Measurements from ENCODE around the gene KLHL15.
A peak's percentile ranks its signal among the peaks of the same experiment; 100 is the strongest.
"Not testable (repeated sequence)": the region's sequence is repeated elsewhere in the genome, so short reads cannot be mapped to it uniquely, and the experiment has no call there.

KLHL15 gene

DNA sequence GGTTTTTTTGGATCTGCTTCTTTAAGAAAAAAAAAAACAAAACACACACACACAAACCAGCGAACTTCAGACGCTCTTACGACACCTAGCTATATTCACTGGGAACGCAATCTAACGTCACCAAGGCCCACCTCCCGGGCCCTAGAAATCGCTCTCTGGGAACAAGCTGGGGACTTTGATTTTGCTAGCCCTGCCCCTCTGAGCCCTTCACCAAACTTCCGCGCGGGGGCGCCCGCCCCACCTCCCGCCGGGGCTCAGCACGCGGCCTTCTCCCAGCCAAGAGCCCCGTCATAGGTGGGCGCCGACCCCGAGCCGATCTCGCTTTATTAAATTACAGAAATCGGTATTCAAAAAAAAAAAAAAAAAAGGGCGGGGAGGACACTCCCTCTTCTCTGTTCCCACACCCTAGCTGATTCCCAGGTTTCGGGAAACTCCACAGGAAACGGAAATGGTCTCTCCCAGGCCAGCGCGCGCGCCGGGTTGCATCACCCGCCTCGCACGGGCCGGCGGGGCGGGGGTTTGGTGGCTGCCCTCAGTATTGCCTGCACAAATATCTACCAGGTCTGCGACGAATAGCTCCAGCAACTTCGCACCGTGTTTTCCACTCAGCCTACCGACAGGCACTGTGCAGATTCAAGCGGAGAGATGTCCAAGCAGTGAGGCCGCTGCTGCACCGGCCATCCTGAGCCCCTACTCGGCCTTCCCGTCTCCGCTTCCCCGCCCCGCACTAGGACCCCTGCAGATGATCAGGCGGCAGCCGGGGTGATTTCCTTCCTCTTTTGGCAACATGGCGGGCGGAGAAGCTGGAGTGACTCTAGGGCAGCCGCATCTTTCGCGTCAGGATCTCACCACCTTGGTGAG is 27.4 kb upstream of the KLHL15 start, which contains the start of gene EIF2S3:
Gene EIF2S3, plus strand, starts transcription at position 775 of the 861 bp plus-strand sequence. Its CDS starts 13 bp downstream, at position 788.
- H3K36me3 ChIP-seq (ENCODE audit: control insufficient read depth, insufficient read depth, low read length): no peaks in the 10 kb centered on the region
- H3K9ac ChIP-seq: no peak within 1 kb of the TSS
- TF ChIP-seq, protein P1, sequence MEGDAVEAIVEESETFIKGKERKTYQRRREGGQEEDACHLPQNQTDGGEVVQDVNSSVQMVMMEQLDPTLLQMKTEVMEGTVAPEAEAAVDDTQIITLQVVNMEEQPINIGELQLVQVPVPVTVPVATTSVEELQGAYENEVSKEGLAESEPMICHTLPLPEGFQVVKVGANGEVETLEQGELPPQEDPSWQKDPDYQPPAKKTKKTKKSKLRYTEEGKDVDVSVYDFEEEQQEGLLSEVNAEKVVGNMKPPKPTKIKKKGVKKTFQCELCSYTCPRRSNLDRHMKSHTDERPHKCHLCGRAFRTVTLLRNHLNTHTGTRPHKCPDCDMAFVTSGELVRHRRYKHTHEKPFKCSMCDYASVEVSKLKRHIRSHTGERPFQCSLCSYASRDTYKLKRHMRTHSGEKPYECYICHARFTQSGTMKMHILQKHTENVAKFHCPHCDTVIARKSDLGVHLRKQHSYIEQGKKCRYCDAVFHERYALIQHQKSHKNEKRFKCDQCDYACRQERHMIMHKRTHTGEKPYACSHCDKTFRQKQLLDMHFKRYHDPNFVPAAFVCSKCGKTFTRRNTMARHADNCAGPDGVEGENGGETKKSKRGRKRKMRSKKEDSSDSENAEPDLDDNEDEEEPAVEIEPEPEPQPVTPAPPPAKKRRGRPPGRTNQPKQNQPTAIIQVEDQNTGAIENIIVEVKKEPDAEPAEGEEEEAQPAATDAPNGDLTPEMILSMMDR (IDR thresholded peaks at IDR 0.05): peak; percentile 61
- H3K4me1 ChIP-seq: no peaks in the 10 kb centered on the region
- no peaks in the 10 kb centered on the region for H3K9me3 ChIP-seq (ENCODE audit: control insufficient read depth, low read length)
- H3K27ac ChIP-seq: peak within 1 kb of the TSS; percentile 94
- no peaks in the 10 kb centered on the region for H3K27me3 ChIP-seq (ENCODE audit: control insufficient read depth, insufficient read depth, low read length)
- peak within 1 kb of the TSS; percentile 81 for H3K4me2 ChIP-seq (ENCODE audit: low read length)
- peak within 1 kb of the TSS; percentile 89 for H2AFZ ChIP-seq
- peak within 1 kb of the TSS; percentile 83 for H3K4me3 ChIP-seq (ENCODE audit: low read depth, low read length)
- H3K79me2 ChIP-seq: peaks cover 4% of the 10 kb centered on the region

DNA sequence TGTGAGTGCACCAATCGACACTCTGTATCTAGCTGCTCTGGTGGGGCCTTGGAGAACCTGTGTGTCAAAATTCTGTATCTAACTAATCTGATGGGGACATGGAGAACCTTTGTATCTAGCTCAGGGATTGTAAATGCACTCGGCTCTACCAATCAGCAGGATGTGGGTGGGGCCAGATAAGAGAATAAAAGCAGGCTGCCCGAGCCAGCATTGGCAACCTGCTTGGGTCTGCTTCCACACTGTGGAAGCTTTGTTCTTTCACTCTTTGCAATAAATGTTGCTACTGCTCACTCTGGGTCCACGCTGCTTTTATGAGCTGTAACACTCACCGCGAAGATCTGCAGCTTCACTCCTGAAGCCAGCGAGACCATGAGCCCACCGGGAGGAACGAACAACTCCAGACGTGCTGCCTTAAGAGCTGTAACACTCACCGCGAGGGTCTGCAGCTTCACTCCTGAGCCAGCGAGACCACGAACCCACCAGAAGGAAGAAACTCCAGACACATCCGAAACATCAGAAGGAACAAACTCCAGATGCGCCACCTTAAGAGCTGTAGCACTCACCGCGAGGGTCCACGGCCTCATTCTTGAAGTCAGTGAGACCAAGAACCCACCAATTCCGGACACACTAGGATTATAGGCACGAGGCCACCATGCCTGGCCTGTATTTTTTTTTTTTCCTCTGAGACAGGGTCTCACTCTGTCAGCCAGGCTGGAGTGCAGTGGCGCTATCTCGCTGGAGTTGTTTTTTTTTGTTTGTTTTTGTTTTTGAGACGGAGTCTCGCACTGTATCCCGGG is 23.7 kb upstream of the KLHL15 start:
- not testable (repeated sequence) for H3K36me3 ChIP-seq (ENCODE audit: control insufficient read depth, insufficient read depth, low read length); H3K79me2 ChIP-seq; H3K4me1 ChIP-seq; H3K9ac ChIP-seq; H3K27me3 ChIP-seq (ENCODE audit: control insufficient read depth, insufficient read depth, low read length); H3K4me3 ChIP-seq (ENCODE audit: low read depth, low read length); H2AFZ ChIP-seq; H3K27ac ChIP-seq; H3K4me2 ChIP-seq (ENCODE audit: low read length); H3K9me3 ChIP-seq (ENCODE audit: control insufficient read depth, low read length)

DNA sequence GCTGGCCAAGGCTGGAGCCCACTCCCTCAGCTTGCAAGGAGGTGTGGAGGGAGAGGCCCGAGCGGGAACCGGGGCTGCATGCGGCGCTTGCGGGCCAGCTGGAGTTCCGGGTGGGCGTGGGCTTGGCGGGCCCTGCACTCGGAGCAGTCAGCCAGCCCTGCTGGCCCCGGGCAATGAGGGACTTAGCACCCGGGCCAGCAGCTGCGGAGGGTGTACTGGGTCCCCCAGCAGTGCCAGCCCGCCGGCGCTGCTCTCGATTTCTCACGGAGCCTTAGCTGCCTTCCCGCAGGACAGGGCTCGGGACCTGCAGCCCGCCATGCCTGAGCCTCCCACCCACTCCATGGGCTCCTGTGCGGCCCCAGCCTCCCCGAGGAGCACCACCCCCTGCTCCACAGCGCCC is 22.7 kb upstream of the KLHL15 start:
- not testable (repeated sequence) for H3K36me3 ChIP-seq (ENCODE audit: control insufficient read depth, insufficient read depth, low read length); H3K79me2 ChIP-seq; H3K4me3 ChIP-seq (ENCODE audit: low read depth, low read length); H3K9ac ChIP-seq; H3K4me1 ChIP-seq; H2AFZ ChIP-seq; H3K4me2 ChIP-seq (ENCODE audit: low read length); H3K27me3 ChIP-seq (ENCODE audit: control insufficient read depth, insufficient read depth, low read length); H3K9me3 ChIP-seq (ENCODE audit: control insufficient read depth, low read length); H3K27ac ChIP-seq

DNA sequence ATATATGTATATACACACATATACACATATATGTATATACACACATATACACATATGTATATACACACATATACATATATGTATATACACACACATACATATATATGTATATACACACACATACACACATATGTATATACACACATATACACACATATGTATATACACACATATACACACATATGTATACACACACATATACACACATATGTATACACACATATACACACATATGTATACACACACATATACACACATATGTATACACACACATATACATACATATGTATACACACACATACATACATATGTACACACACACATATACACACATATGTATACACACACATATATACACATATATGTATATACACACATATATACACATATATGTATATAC is 19.1 kb upstream of the KLHL15 start:
- H3K27ac ChIP-seq; H3K9me3 ChIP-seq (ENCODE audit: control insufficient read depth, low read length); H3K79me2 ChIP-seq; H2AFZ ChIP-seq; H3K36me3 ChIP-seq (ENCODE audit: control insufficient read depth, insufficient read depth, low read length); H3K4me1 ChIP-seq; H3K27me3 ChIP-seq (ENCODE audit: control insufficient read depth, insufficient read depth, low read length); H3K4me3 ChIP-seq (ENCODE audit: low read depth, low read length); H3K9ac ChIP-seq; H3K4me2 ChIP-seq (ENCODE audit: low read length): not testable (repeated sequence)

DNA sequence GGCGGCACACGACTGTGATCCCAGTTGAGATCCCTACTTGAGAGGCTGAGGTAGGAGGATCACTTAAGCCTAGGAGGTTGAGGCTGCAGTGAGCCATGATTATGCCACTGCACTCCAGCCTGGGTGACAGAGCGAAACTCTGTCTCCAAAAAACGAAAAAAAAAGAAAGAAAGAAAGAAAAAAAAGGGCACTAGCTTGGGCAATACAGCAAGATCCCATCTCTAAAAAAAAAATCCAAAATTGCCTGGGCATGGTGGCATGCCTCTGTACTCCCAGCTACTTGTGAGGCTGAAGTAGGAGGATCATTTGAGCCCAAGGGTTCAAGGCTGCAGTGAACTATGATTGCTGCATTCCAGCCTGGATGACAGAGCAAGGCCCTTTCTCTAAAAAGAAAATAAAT is 10.7 kb upstream of the KLHL15 start:
- Histone ChIP-seq H3K4me1 (no peaks in the 10 kb centered on the region), H2AFZ (no peak overlapping the region), H3K9me3 (ENCODE audit: control insufficient read depth, low read length) (no peaks in the 10 kb centered on the region), H3K4me3 (ENCODE audit: low read depth, low read length) (no peak overlapping the region), H3K79me2 (no peaks in the 10 kb centered on the region), H3K36me3 (ENCODE audit: control insufficient read depth, insufficient read depth, low read length) (no peaks in the 10 kb centered on the region), H3K27ac (no peak overlapping the region), H3K9ac (no peak overlapping the region), H3K27me3 (ENCODE audit: control insufficient read depth, insufficient read depth, low read length) (no peaks in the 10 kb centered on the region), H3K4me2 (ENCODE audit: low read length) (no peak overlapping the region)
- TF ChIP-seq, protein P1 (IDR thresholded peaks at IDR 0.05): no peak

GRCh38 chrX:24034485-24034884 is 7.5 kb upstream of the KLHL15 start:
- Histone ChIP-seq H3K36me3 (ENCODE audit: control insufficient read depth, insufficient read depth, low read length) (no peaks in the 10 kb centered on the region), H3K4me1 (no peaks in the 10 kb centered on the region), H3K9ac (no peak overlapping the region), H3K79me2 (no peaks in the 10 kb centered on the region), H3K27ac (no peak overlapping the region), H3K4me3 (ENCODE audit: low read depth, low read length) (no peak overlapping the region), H3K9me3 (ENCODE audit: control insufficient read depth, low read length) (no peaks in the 10 kb centered on the region), H3K27me3 (ENCODE audit: control insufficient read depth, insufficient read depth, low read length) (no peaks in the 10 kb centered on the region), H3K4me2 (ENCODE audit: low read length) (no peak overlapping the region), H2AFZ (no peak overlapping the region)
- TF ChIP-seq, protein P1 (IDR thresholded peaks at IDR 0.05): no peak
